Endothelial cell of umbilical vein (primary cell): ENCODE measurements around the gene ARMCX2. TPM values are rescaled to one million over a fixed set of nuclear protein-coding genes. Genes with fewer than 3 reads are reported as not detected.

Experiments used
- BruUV-seq: library from RNA; stranded (reverse); fragments of 400-500 nt; replicated peaks from 2 replicates; lab custom pipeline; 2021; lab: Mats Ljungman, UMichigan
- CTCF ChIA-PET: fragments of 300-600, 350-600 bp; sonication (Branson Sonifier 250); formaldehyde crosslinking; loops from one replicate; lab custom pipeline; 2021; ENCODE audit warnings: antibody characterized with exemption, inconsistent platforms; lab: Charles Lee
- POLR2A ChIA-PET: fragments of 300-600, 350-600 bp; sonication (Branson Sonifier 250); formaldehyde crosslinking; loops from one replicate; lab custom pipeline; 2021; ENCODE audit warnings: antibody characterized with exemption, inconsistent platforms; lab: Charles Lee
- DNase-seq: peaks from one replicate; pipeline ENCODE4 v3.0.0-alpha.2; 2011; ENCODE audit warnings: low read depth, low spot score
- FAIRE-seq: peaks from 2 replicates; lab custom pipeline; 2011; peaks lifted over from hg19 to GRCh38; lab: Jason Lieb, UNC
- H2AFZ ChIP-seq: 2 replicates; pipeline ENCODE4 v1.6.0; 2012; ENCODE audit warnings: low read depth, low read length, control low read depth, inconsistent platforms
- H3K27ac ChIP-seq: 2 replicates; pipeline ENCODE4 v1.5.1; 2011; ENCODE audit warnings: low read depth, mild to moderate bottlenecking, control low read depth, low read length, moderate library complexity; ENCODE audit not compliant: insufficient read depth
- H3K27me3 ChIP-seq, 2 experiments: 2 replicates each; pipeline versions ENCODE4 v1.6.0 to v1.6.1; 2011; ENCODE audit warnings: low read length in 2 of 2, mixed read lengths in 1 of 2; ENCODE audit not compliant: control insufficient read depth in 2 of 2, insufficient read depth in 2 of 2
- H3K36me3 ChIP-seq, 2 experiments: 2 replicates in 1 of 2; 3 replicates in 1 of 2; pipeline ENCODE4 v1.5.1; 2011; ENCODE audit warnings: low read length in 2 of 2, mild to moderate bottlenecking in 1 of 2, moderate library complexity in 1 of 2; ENCODE audit not compliant: control insufficient read depth in 2 of 2, insufficient read depth in 2 of 2; ENCODE audit errors: extremely low read depth in 1 of 2
- H3K4me1 ChIP-seq: 3 replicates; pipeline ENCODE4 v1.5.1; 2011; ENCODE audit warnings: mild to moderate bottlenecking, low read length; ENCODE audit not compliant: control insufficient read depth, insufficient read depth; ENCODE audit errors: extremely low read depth
- H3K4me2 ChIP-seq: 2 replicates; pipeline ENCODE4 v1.6.1; 2011; ENCODE audit warnings: low read length, control low read depth, mixed read lengths; ENCODE audit not compliant: insufficient read depth
- H3K4me3 ChIP-seq, 3 experiments: fragments of 200-600 bp in 1 of 3; sonication (generic), shearing (Covaris generic) in 1 of 3; replicated peaks in 1 of 3; 2 replicates each; pipeline ENCODE4 v1.5.1; 2011 to 2016; ENCODE audit warnings: control low read depth in 3 of 3, low read length in 3 of 3, mild to moderate bottlenecking in 2 of 3, inconsistent platforms in 1 of 3, low read depth in 1 of 3, moderate library complexity in 1 of 3; ENCODE audit not compliant: insufficient read depth in 1 of 3
- H3K79me2 ChIP-seq: 2 replicates; pipeline ENCODE4 v1.6.0; 2012; ENCODE audit warnings: low read length, inconsistent platforms; ENCODE audit not compliant: control insufficient read depth, insufficient read depth
- H3K9ac ChIP-seq: replicated peaks from 2 replicates; pipeline ENCODE3; 2011; ENCODE audit warnings: low read length, control low read depth; ENCODE audit not compliant: insufficient read depth; ENCODE audit errors: extremely low read depth
- H3K9me1 ChIP-seq: replicated peaks from 3 replicates; pipeline ENCODE4 v1.6.0; 2011; ENCODE audit warnings: mild to moderate bottlenecking, low read length; ENCODE audit not compliant: control insufficient read depth, insufficient read depth; ENCODE audit errors: extremely low read depth
- H3K9me3 ChIP-seq: replicated peaks from 2 replicates; pipeline ENCODE4 v1.5.1; 2012; ENCODE audit warnings: low read length, inconsistent platforms; ENCODE audit not compliant: control insufficient read depth, insufficient read depth
- H4K20me1 ChIP-seq: replicated peaks from 2 replicates; pipeline ENCODE3; 2011; ENCODE audit warnings: mild to moderate bottlenecking, low read length; ENCODE audit not compliant: control insufficient read depth, insufficient read depth; ENCODE audit errors: extremely low read depth
- EZH2 ChIP-seq: IDR thresholded peaks from 2 replicates; pipeline ENCODE4 v1.6.1; 2012; ENCODE audit warnings: borderline replicate concordance, low read depth, mild to moderate bottlenecking, moderate library complexity, low read length, inconsistent platforms; ENCODE audit not compliant: severe bottlenecking
- FOS ChIP-seq: IDR thresholded peaks from 2 replicates; pipeline ENCODE4 v1.6.1; 2011; ENCODE audit warnings: mild to moderate bottlenecking, low read length, moderate library complexity, borderline replicate concordance; ENCODE audit not compliant: insufficient read depth
- GATA2 ChIP-seq: IDR thresholded peaks from 2 replicates; pipeline ENCODE4 v1.7.0; 2011; ENCODE audit warnings: low read depth, mild to moderate bottlenecking, moderate library complexity, mixed read lengths, low read length; ENCODE audit not compliant: insufficient read length, insufficient read depth
- JUN ChIP-seq: IDR thresholded peaks from 2 replicates; pipeline ENCODE4 v1.6.1; 2011; ENCODE audit warnings: borderline replicate concordance, low read depth; ENCODE audit not compliant: insufficient read length, insufficient read depth
- MYC ChIP-seq: IDR thresholded peaks from one replicate; pipeline ENCODE4 v1.6.1; 2011; ENCODE audit warnings: mild to moderate bottlenecking, low read depth, low read length
- POLR2A ChIP-seq: IDR thresholded peaks from 2 replicates; pipeline ENCODE4 v1.6.1; 2012; ENCODE audit warnings: low read depth, mild to moderate bottlenecking, control low read depth, low read length
- POLR2AphosphoS5 ChIP-seq: IDR thresholded peaks from 2 replicates; pipeline ENCODE4 v1.6.1; 2012; ENCODE audit warnings: low read depth, mild to moderate bottlenecking, control low read depth, low read length, moderate library complexity; ENCODE audit not compliant: insufficient read depth
- dilution Hi-C: fragments of 300-500 bp; cut with MboI; formaldehyde crosslinking; loops from one replicate; pipeline ENCODE4 v1.15.0; 2019; ENCODE audit warnings: low sequenced_read_pairs; ENCODE audit not compliant: extremely low pct_ligation_motif_present
- intact Hi-C: fragments of 100-400 bp; cut with micrococcal nuclease; formaldehyde crosslinking; loops from one replicate; pipeline ENCODE4 v1.10.0; 2022
- polyA plus RNA-seq, 4 experiments: library from polyadenylated mRNA; depleted of rRNA in 3 of 4; stranded (reverse) in 3 of 4; unstranded in 1 of 4; fragments of >200 nt; gene quantifications; 2 replicates each; pipeline versions ENCODE4 v1.2.1 to v1.2.3, GENCODE V29; 2011 to 2012; ENCODE audit warnings: missing spikeins in 1 of 4
- small RNA-seq: library from RNA; depleted of rRNA; stranded (forward); fragments of <200 nt; gene quantifications from one replicate; pipeline ENCODE3, GENCODE V24; 2012; ENCODE audit warnings: low replicate concordance, low read depth; ENCODE audit not compliant: insufficient read depth, insufficient read length
- total RNA-seq: library from RNA; stranded (reverse); gene quantifications from 2 replicates; pipeline ENCODE4 v1.2.3, GENCODE V29; 2021
- TF ChIP-seq, protein P1 (sequence below), 2 donors: IDR thresholded peaks; 1 replicate in 1 of 2; 2 replicates in 1 of 2; pipeline ENCODE4 v1.5.1; 2011; ENCODE audit warnings: low read length in 2 of 2, mild to moderate bottlenecking in 2 of 2, moderate library complexity in 2 of 2, control low read depth in 1 of 2, inconsistent platforms in 1 of 2, low read depth in 1 of 2; ENCODE audit not compliant: insufficient read depth in 1 of 2; ENCODE audit errors: extremely low read depth in 1 of 2
- TF ChIP-seq, protein P2 (sequence below): IDR thresholded peaks from 2 replicates; pipeline ENCODE4 v1.6.1; 2011; ENCODE audit not compliant: insufficient read depth, insufficient read length

ARMCX2 gene
- total and polyA plus RNA-seq, 2 donors (not counting 3 experiments of a cell fraction or from before 2014, with no cell fraction given), result 37.4 to 103 TPM

DNA sequence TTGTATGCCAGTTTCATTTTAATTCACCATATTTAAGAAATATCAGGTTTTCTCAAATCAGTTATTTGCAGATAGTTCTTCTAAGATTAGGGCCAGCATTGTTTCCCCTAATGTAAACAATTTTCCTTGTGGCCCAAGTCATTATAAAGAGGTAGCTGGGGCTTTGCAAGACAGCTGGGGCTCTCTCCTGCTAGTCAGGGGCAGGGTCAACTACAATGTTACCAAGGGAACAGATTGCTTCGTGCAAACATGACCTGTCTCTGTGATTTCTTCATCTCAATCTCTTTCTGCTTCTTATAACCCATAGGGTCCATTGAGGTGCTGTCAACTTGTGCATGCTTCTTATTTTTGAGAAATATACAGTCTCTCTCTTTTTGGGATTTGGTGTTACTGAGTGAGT is 53.9 kb downstream of the ARMCX2 start:
- TF ChIP-seq FOS, result no peak
- TF ChIP-seq POLR2A, result no peak
- no peak for TF ChIP-seq EZH2
- no peak for TF ChIP-seq MYC
- no peak for TF ChIP-seq JUN
- TF ChIP-seq, protein P1, sequence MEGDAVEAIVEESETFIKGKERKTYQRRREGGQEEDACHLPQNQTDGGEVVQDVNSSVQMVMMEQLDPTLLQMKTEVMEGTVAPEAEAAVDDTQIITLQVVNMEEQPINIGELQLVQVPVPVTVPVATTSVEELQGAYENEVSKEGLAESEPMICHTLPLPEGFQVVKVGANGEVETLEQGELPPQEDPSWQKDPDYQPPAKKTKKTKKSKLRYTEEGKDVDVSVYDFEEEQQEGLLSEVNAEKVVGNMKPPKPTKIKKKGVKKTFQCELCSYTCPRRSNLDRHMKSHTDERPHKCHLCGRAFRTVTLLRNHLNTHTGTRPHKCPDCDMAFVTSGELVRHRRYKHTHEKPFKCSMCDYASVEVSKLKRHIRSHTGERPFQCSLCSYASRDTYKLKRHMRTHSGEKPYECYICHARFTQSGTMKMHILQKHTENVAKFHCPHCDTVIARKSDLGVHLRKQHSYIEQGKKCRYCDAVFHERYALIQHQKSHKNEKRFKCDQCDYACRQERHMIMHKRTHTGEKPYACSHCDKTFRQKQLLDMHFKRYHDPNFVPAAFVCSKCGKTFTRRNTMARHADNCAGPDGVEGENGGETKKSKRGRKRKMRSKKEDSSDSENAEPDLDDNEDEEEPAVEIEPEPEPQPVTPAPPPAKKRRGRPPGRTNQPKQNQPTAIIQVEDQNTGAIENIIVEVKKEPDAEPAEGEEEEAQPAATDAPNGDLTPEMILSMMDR (IDR thresholded peaks at IDR 0.05; ENCODE audit: extremely low read depth in 1 of 2, insufficient read depth in 1 of 2, low read depth in 1 of 2, low read length in 2 of 2), result no peak
- TF ChIP-seq, protein P2, sequence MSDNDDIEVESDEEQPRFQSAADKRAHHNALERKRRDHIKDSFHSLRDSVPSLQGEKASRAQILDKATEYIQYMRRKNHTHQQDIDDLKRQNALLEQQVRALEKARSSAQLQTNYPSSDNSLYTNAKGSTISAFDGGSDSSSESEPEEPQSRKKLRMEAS, result no peak
- TF ChIP-seq GATA2, result no peak
- no peak for TF ChIP-seq POLR2AphosphoS5
- no peak overlapping the region for H3K9ac ChIP-seq
- dilution Hi-C loops (no loop called here), intact Hi-C loops (no loop called here)
- no peaks in the 10 kb centered on the region for H3K79me2 ChIP-seq
- H3K9me1 ChIP-seq, result no peaks in the 10 kb centered on the region
- H3K4me1 ChIP-seq, result no peaks in the 10 kb centered on the region
- no peak for DNase-seq
- H3K27ac ChIP-seq, result no peak overlapping the region
- BruUV-seq, result no TSS peak
- FAIRE-seq, result no peak
- no peaks in the 10 kb centered on the region for H4K20me1 ChIP-seq
- POLR2A ChIA-PET, result no interaction called here
- H2AFZ ChIP-seq, result no peak overlapping the region
- no peak overlapping the region for H3K4me2 ChIP-seq
- H3K9me3 ChIP-seq, result no peaks in the 10 kb centered on the region
- CTCF ChIA-PET, result interaction anchor here (0.9 kb wide), 1 partner anchor 9 kb away, joined by 4 read pairs; no protein-coding TSS in a partner anchor
- no peaks in the 10 kb centered on the region for H3K36me3 ChIP-seq
- no peak overlapping the region for H3K4me3 ChIP-seq
- no peaks in the 10 kb centered on the region for H3K27me3 ChIP-seq

Small RNA genes within 50 kb of the gene (small RNA-seq; reads per million reads assigned to genes)
- gene RNU6-30P (0.66 reads per million), gene RNU6-587P (not detected)

Other genes starting within 250 kb of the ARMCX2 start
- 17.6 and 19.9 TPM in 2 replicates for gene ARMCX4, start 174.4 kb downstream of the ARMCX2 start, total RNA-seq
- gene ARMCX4, start 174.4 kb downstream of the ARMCX2 start, polyA plus RNA-seq, result 3.8 and 4.7 TPM in 2 replicates
- gene ARMCX1, start 109.3 kb downstream of the ARMCX2 start, total RNA-seq, result 19.9 and 22.4 TPM in 2 replicates
- 8.8 and 11.0 TPM in 2 replicates for gene ARMCX1, start 109.3 kb downstream of the ARMCX2 start, polyA plus RNA-seq
- 91.9 and 98.6 TPM in 2 replicates for gene ARMCX6, start 41.9 kb downstream of the ARMCX2 start, total RNA-seq
- 71.7 and 73.4 TPM in 2 replicates for gene ARMCX6, start 41.9 kb downstream of the ARMCX2 start, polyA plus RNA-seq
- 60.1 and 61.0 TPM in 2 replicates for gene ARMCX3, start 36.7 kb downstream of the ARMCX2 start, total RNA-seq
- gene ARMCX3, start 36.7 kb downstream of the ARMCX2 start, polyA plus RNA-seq, result 22.7 and 27.7 TPM in 2 replicates